Brain microvascular endothelial cell (primary cell): ENCODE data around the gene BACH2.

Experiments
- DNase-seq: peaks from one replicate; pipeline ENCODE4 v3.0.0-alpha.2; 2020
- H3K27ac ChIP-seq: fragments of 250-450 bp; sonication (Bioruptor Pico); 2 replicates; pipeline ENCODE4 v1.5.1; 2020; ENCODE audit warnings: mild to moderate bottlenecking, moderate library complexity
- H3K27me3 ChIP-seq: fragments of 250-450 bp; sonication (Bioruptor Pico); replicated peaks from 2 replicates; pipeline ENCODE4 v1.5.1; 2020; ENCODE audit warnings: mild to moderate bottlenecking
- H3K36me3 ChIP-seq: fragments of 250-450 bp; sonication (Bioruptor Pico); replicated peaks from 2 replicates; pipeline ENCODE4 v1.5.1; 2020; ENCODE audit warnings: mild to moderate bottlenecking
- H3K4me3 ChIP-seq: 2 replicates; pipeline ENCODE4 v1.5.1; 2011; ENCODE audit warnings: low read depth, mild to moderate bottlenecking, control low read depth, low read length, moderate library complexity
- CTCF ChIP-seq: IDR thresholded peaks from 2 replicates; pipeline ENCODE4 v1.5.1; 2011; ENCODE audit warnings: low read depth, mild to moderate bottlenecking, moderate library complexity, low read length, control low read depth, inconsistent platforms; ENCODE audit errors: missing control alignments
- in situ Hi-C: cut with HindIII; loops from 2 replicates; pipeline ENCODE4 v1.10.0; 2017; ENCODE audit warnings: low sequenced_read_pairs, low pct_ligation_motif_present

BACH2 gene

GRCh38 chr6:90097356-90097755, 199.3 kb downstream of the BACH2 start:
- in situ Hi-C loops = no loop called here

GRCh38 chr6:90096818-90097217, 199.8 kb downstream of the BACH2 start:
- H3K27me3 ChIP-seq = no peaks in the 10 kb centered on the region
- in situ Hi-C loops = no loop called here
- H3K4me3 ChIP-seq = no peak overlapping the region
- H3K36me3 ChIP-seq = no peaks in the 10 kb centered on the region
- no peak for DNase-seq
- H3K27ac ChIP-seq = no peak overlapping the region
- TF ChIP-seq CTCF = no peak

More at GRCh38 chr6:90097356-90097755, 199.3 kb downstream of the BACH2 start:
- no peak for TF ChIP-seq CTCF
- Histone ChIP-seq H3K36me3 (no peaks in the 10 kb centered on the region), H3K27ac (no peak overlapping the region), H3K27me3 (no peaks in the 10 kb centered on the region), H3K4me3 (no peak overlapping the region)
- DNase-seq = no peak

GRCh38 chr6:90095788-90096187, 200.9 kb downstream of the BACH2 start:
- Histone ChIP-seq H3K27me3 (no peaks in the 10 kb centered on the region), H3K36me3 (no peaks in the 10 kb centered on the region), H3K4me3 (no peak overlapping the region), H3K27ac (no peak overlapping the region)
- in situ Hi-C loops = no loop called here
- no peak for DNase-seq
- no peak for TF ChIP-seq CTCF

GRCh38 chr6:90095145-90095544, 201.5 kb downstream of the BACH2 start:
- H3K27ac ChIP-seq = no peak overlapping the region
- H3K4me3 ChIP-seq = no peak overlapping the region
- no peak for DNase-seq
- no peaks in the 10 kb centered on the region for H3K36me3 ChIP-seq
- no peaks in the 10 kb centered on the region for H3K27me3 ChIP-seq
- in situ Hi-C loops = no loop called here
- TF ChIP-seq CTCF = no peak

GRCh38 chr6:90093558-90094073, 203.0 kb downstream of the BACH2 start:
- in situ Hi-C loops = no loop called here
- no peak overlapping the region for H3K27ac ChIP-seq

More at GRCh38 chr6:90093558-90094073, 203.0 kb downstream of the BACH2 start:
- Histone ChIP-seq H3K4me3 (no peak overlapping the region), H3K27me3 (no peaks in the 10 kb centered on the region), H3K36me3 (no peaks in the 10 kb centered on the region)
- no peak for TF ChIP-seq CTCF
- no peak for DNase-seq
